HCT116 (cell line): ENCODE results near the gene HLA-DPB1. TPM values are rescaled to one million over a fixed set of nuclear protein-coding genes. Genes with fewer than 3 reads are reported as not detected.
A peak's percentile ranks its signal among the peaks of the same experiment; 100 is the strongest.

ENCODE experiments used
- ATAC-seq: fragments of 200-7000 bp; cut with Tn5 transposase; 2 replicates; pipeline ENCODE4 v1.9.1; 2020; ENCODE audit warnings: mild to moderate bottlenecking, moderate library complexity
- BruUV-seq: library from RNA; stranded (reverse); fragments of 400-500 nt; replicated peaks from 2 replicates; lab custom pipeline; 2021; lab: Mats Ljungman, UMichigan
- CTCF ChIA-PET: fragments of 300-600 bp; sonication (Branson Sonifier 250); formaldehyde crosslinking; loops from one replicate; lab custom pipeline; 2021; ENCODE audit warnings: antibody characterized with exemption; lab: Charles Lee
- POLR2A ChIA-PET: fragments of 300-600, 350-600 bp; sonication (Branson Sonifier 250); formaldehyde crosslinking; loops from one replicate; lab custom pipeline; 2021; ENCODE audit warnings: antibody characterized with exemption; lab: Charles Lee
- RAD21 ChIA-PET, 2 experiments: fragments of 300-600 bp; sonication (Branson Sonifier 250); formaldehyde crosslinking; loops; one replicate each; lab custom pipeline; 2023; ENCODE audit warnings: low total read pairs in 2 of 2; ENCODE audit not compliant: uncharacterized antibody in 2 of 2, unreplicated experiment in 2 of 2, low non-redundant PET in 1 of 2; lab: Charles Lee
- DNase-seq: peaks from one replicate; pipeline ENCODE4 v3.0.0-alpha.2; 2010; ENCODE audit warnings: low read depth, low spot score
- H2AFZ ChIP-seq: fragments of 200-600 bp; shearing (Covaris generic), sonication (generic); 2 replicates; pipeline ENCODE4 v1.6.1; 2017; ENCODE audit warnings: low read depth, mixed run types, mixed read lengths, antibody characterized with exemption, low read length; ENCODE audit not compliant: poor library complexity, severe bottlenecking
- H3K27ac ChIP-seq: 2 replicates; pipeline ENCODE4 v1.5.1; 2012; ENCODE audit warnings: low read depth, low read length
- H3K27me3 ChIP-seq: fragments of 200-600 bp; sonication (generic); 2 replicates; pipeline ENCODE4 v1.6.1; 2016; ENCODE audit warnings: mixed run types, low read length, mixed read lengths; ENCODE audit not compliant: insufficient read depth
- H3K36me3 ChIP-seq, 2 experiments: fragments of 200-500 bp in 1 of 2; fragments of 200-600 bp in 1 of 2; sonication (Bioruptor generic) in 1 of 2; sonication (generic) in 1 of 2; 2 replicates each; pipeline versions ENCODE4 v1.5.1 to v1.6.1; 2014 to 2016; ENCODE audit warnings: low read length in 2 of 2, inconsistent platforms in 1 of 2, mixed read lengths in 1 of 2, mixed run types in 1 of 2; ENCODE audit not compliant: insufficient read depth in 2 of 2, control insufficient read depth in 1 of 2
- H3K4me1 ChIP-seq, 2 experiments: fragments of 200-600 bp in 1 of 2; sonication (generic) in 1 of 2; 2 replicates each; pipeline versions ENCODE4 v1.5.1 to v1.6.1; 2012 to 2017; ENCODE audit warnings: low read length in 2 of 2, inconsistent platforms in 1 of 2, mild to moderate bottlenecking in 1 of 2, mixed read lengths in 1 of 2, mixed run types in 1 of 2, moderate library complexity in 1 of 2; ENCODE audit not compliant: insufficient read depth in 2 of 2, control insufficient read depth in 1 of 2
- H3K4me2 ChIP-seq: fragments of 200-600 bp; sonication (generic); 2 replicates; pipeline ENCODE4 v1.6.1; 2017; ENCODE audit warnings: mixed run types, low read length, mixed read lengths
- H3K4me3 ChIP-seq, 2 experiments: fragments of 200-600 bp in 1 of 2; sonication (generic) in 1 of 2; replicated peaks in 1 of 2; 2 replicates each; pipeline ENCODE4 v1.5.1; 2011 to 2016; ENCODE audit warnings: low read length in 2 of 2, control low read depth in 1 of 2, low read depth in 1 of 2, mild to moderate bottlenecking in 1 of 2, mixed read lengths in 1 of 2, mixed run types in 1 of 2
- H3K79me2 ChIP-seq: fragments of 200-600 bp; sonication (generic); 2 replicates; pipeline ENCODE4 v1.6.1; 2017; ENCODE audit warnings: mild to moderate bottlenecking, mixed run types, low read length, moderate library complexity, mixed read lengths; ENCODE audit not compliant: insufficient read depth
- H3K9ac ChIP-seq: fragments of 200-600 bp; sonication (generic); 2 replicates; pipeline ENCODE4 v1.6.1; 2016; ENCODE audit warnings: low read length, mixed read lengths
- H3K9me2 ChIP-seq: fragments of 200-600 bp; sonication (generic), shearing (Covaris generic); 2 replicates; pipeline ENCODE4 v1.6.1; 2017; ENCODE audit warnings: mixed run types, mild to moderate bottlenecking, moderate library complexity; ENCODE audit not compliant: insufficient read depth
- H3K9me3 ChIP-seq, 2 experiments: fragments of 200-500 bp in 1 of 2; fragments of 200-600 bp in 1 of 2; sonication (Bioruptor generic) in 1 of 2; sonication (generic) in 1 of 2; 2 replicates each; pipeline ENCODE4 v1.6.1; 2014 to 2017; ENCODE audit warnings: low read length in 2 of 2, mixed read lengths in 2 of 2, inconsistent platforms in 1 of 2, low read depth in 1 of 2, mild to moderate bottlenecking in 1 of 2, mixed run types in 1 of 2, moderate library complexity in 1 of 2; ENCODE audit not compliant: control insufficient read depth in 1 of 2, insufficient read depth in 1 of 2
- H4K20me1 ChIP-seq: fragments of 200-600 bp; sonication (generic), shearing (Covaris generic); 2 replicates; pipeline ENCODE4 v1.6.1; 2017; ENCODE audit warnings: mixed run types, mild to moderate bottlenecking, moderate library complexity; ENCODE audit not compliant: insufficient read depth
- CBX3 ChIP-seq: IDR thresholded peaks from 2 replicates; pipeline ENCODE4 v1.6.1; 2012; ENCODE audit warnings: low read depth
- EGR1 ChIP-seq: IDR thresholded peaks from 2 replicates; pipeline ENCODE4 v1.6.1; 2012; ENCODE audit warnings: low read depth
- ELF1 ChIP-seq: IDR thresholded peaks from 2 replicates; pipeline ENCODE4 v1.6.1; 2012; ENCODE audit warnings: low read depth, borderline replicate concordance
- EZH2 ChIP-seq: fragments of 200-600 bp; sonication (generic); IDR thresholded peaks from 2 replicates; pipeline ENCODE4 v1.6.1; 2017; ENCODE audit warnings: antibody characterized with exemption, mixed run types
- JUND ChIP-seq: IDR thresholded peaks from 2 replicates; pipeline ENCODE4 v1.6.1; 2012
- POLR2A ChIP-seq: IDR thresholded peaks from 2 replicates; pipeline ENCODE4 v1.7.0; 2011; ENCODE audit warnings: borderline replicate concordance; ENCODE audit not compliant: insufficient read depth, insufficient read length; ENCODE audit errors: extremely low read depth
- RAD21 ChIP-seq: IDR thresholded peaks from 2 replicates; pipeline ENCODE4 v1.6.1; 2012; ENCODE audit warnings: low read depth, mild to moderate bottlenecking
- SIN3A ChIP-seq: IDR thresholded peaks from 2 replicates; pipeline ENCODE4 v1.6.1; 2012; ENCODE audit warnings: low read depth
- SRF ChIP-seq: IDR thresholded peaks from 2 replicates; pipeline ENCODE4 v1.6.1; 2012; ENCODE audit warnings: low read depth
- TCF7L2 ChIP-seq: IDR thresholded peaks from 2 replicates; pipeline ENCODE4 v1.7.0; 2011; ENCODE audit warnings: borderline replicate concordance, inconsistent platforms; ENCODE audit not compliant: insufficient read depth, insufficient read length; ENCODE audit errors: extremely low read depth
- intact Hi-C: fragments of 100-400 bp; cut with micrococcal nuclease; formaldehyde crosslinking; loops from 2 replicates; pipeline ENCODE4 v1.10.0; 2022
- total RNA-seq: library from RNA; stranded (reverse); gene quantifications from one replicate; pipeline ENCODE4 v1.2.1, GENCODE V29; 2021; ENCODE audit not compliant: unreplicated experiment
- TF ChIP-seq, protein P1 (sequence below): IDR thresholded peaks from 2 replicates; pipeline ENCODE4 v1.6.1; 2012; ENCODE audit warnings: low read depth
- TF ChIP-seq, protein P2 (sequence below): IDR thresholded peaks from 2 replicates; pipeline ENCODE4 v1.6.1; 2012
- TF ChIP-seq, protein P3 (sequence below): IDR thresholded peaks from 2 replicates; pipeline ENCODE4 v1.6.1; 2011; ENCODE audit warnings: mild to moderate bottlenecking, low read length, moderate library complexity; ENCODE audit not compliant: insufficient replicate concordance; ENCODE audit errors: extremely low read depth

Gene HLA-DPB1
- total RNA-seq, 1 experiment from 2014 or later = 1.5 TPM

DNA sequence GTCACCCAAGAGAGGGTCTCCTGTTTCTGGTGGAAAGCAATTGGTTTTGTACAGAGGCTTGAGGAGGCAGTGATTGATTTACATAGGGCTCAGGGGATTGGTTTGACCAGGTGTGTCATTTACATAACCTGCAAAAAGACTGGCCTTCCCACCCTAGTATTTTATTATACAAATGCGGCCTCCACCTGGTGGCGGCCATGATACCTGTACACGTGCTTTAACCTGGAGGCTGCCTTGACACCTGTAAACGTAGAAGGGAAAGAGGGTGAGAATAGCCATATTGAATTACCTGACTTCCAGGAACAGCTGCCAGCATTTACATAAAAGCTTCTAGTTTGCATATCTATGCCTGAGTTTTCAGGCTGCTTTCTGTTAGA is 48.7 kb downstream of the HLA-DPB1 start:
- Histone ChIP-seq H2AFZ (peak overlapping the region; percentile 56), H3K9me2 (no peaks in the 10 kb centered on the region), H3K4me2 (no peak overlapping the region), H3K27me3 (no peaks in the 10 kb centered on the region), H3K79me2 (no peaks in the 10 kb centered on the region), H3K4me1 (peaks cover 0 to 8% of the 10 kb centered on the region in 2 experiments; a peak in 1 of 4 replicates), H3K36me3 (no peaks in the 10 kb centered on the region), H4K20me1 (no peaks in the 10 kb centered on the region), H3K27ac (no peak overlapping the region), H3K9ac (no peak overlapping the region), H3K4me3 (no peak overlapping the region), H3K9me3 (no peaks in the 10 kb centered on the region)
- ChIA-PET POLR2A (no interaction called here), RAD21 (interaction anchor here (0.5 to 1.5 kb wide), 3 partner anchors 124 to 1851 kb away, joined by 3 to 4 read pairs (median 4); no protein-coding TSS in a partner anchor), CTCF (interaction anchor here (0.7 to 3.9 kb wide), 5 partner anchors 23 to 123 kb away, joined by 3 to 49 read pairs (median 3); no protein-coding TSS in a partner anchor)
- no peak for TF ChIP-seq JUND
- TF ChIP-seq POLR2A = no peak
- TF ChIP-seq, protein P1, sequence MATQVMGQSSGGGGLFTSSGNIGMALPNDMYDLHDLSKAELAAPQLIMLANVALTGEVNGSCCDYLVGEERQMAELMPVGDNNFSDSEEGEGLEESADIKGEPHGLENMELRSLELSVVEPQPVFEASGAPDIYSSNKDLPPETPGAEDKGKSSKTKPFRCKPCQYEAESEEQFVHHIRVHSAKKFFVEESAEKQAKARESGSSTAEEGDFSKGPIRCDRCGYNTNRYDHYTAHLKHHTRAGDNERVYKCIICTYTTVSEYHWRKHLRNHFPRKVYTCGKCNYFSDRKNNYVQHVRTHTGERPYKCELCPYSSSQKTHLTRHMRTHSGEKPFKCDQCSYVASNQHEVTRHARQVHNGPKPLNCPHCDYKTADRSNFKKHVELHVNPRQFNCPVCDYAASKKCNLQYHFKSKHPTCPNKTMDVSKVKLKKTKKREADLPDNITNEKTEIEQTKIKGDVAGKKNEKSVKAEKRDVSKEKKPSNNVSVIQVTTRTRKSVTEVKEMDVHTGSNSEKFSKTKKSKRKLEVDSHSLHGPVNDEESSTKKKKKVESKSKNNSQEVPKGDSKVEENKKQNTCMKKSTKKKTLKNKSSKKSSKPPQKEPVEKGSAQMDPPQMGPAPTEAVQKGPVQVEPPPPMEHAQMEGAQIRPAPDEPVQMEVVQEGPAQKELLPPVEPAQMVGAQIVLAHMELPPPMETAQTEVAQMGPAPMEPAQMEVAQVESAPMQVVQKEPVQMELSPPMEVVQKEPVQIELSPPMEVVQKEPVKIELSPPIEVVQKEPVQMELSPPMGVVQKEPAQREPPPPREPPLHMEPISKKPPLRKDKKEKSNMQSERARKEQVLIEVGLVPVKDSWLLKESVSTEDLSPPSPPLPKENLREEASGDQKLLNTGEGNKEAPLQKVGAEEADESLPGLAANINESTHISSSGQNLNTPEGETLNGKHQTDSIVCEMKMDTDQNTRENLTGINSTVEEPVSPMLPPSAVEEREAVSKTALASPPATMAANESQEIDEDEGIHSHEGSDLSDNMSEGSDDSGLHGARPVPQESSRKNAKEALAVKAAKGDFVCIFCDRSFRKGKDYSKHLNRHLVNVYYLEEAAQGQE = no peak
- no peak; the same call in 1 of the 2 replicates for ATAC-seq
- BruUV-seq = no TSS peak
- DNase-seq = no peak
- intact Hi-C loops = no loop called here

DNA sequence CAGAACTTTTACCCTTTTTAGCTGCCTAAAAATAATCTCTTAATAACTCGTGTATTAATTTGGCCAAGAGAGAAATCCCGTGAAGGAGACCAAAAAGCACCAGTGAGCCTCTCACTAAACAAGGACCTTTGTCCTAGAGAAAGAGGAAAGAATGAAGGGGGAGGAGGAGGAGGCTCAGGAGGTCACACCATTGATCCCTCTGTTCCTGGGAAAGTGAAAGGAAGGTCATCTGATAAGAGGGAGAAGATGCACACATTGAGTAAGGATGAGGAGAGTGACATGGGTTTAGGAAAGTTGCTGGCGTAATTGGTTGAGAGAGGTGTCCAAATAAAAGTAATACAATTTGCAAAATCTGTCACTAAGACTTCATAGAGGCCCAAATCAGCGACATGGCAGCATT is 49.2 kb downstream of the HLA-DPB1 start:
- CTCF ChIA-PET = interaction anchor here (1.2 to 3.9 kb wide), 5 partner anchors 23 to 193 kb away, joined by 3 to 49 read pairs (median 5); partner anchors contain the start of gene ZBTB22
- DNase-seq (no peak), ATAC-seq (no peak)
- H4K20me1 ChIP-seq = no peaks in the 10 kb centered on the region
- no TSS peak for BruUV-seq
- RAD21 ChIA-PET = interaction anchor here (1.4 to 1.5 kb wide), 2 partner anchors 123 kb away, joined by 4 read pairs; no protein-coding TSS in a partner anchor
- intact Hi-C loops = no loop called here
- POLR2A ChIA-PET = no interaction called here
- H3K79me2 ChIP-seq = no peaks in the 10 kb centered on the region
- H3K4me1 ChIP-seq = peaks cover 0 to 8% of the 10 kb centered on the region in 2 experiments; a peak in 1 of 4 replicates
- no peaks in the 10 kb centered on the region for H3K27me3 ChIP-seq
- no peak overlapping the region for H3K27ac ChIP-seq
- H3K4me2 ChIP-seq = no peak overlapping the region
- H3K4me3 ChIP-seq = no peak overlapping the region
- peak overlapping the region; percentile 56 for H2AFZ ChIP-seq
- H3K9me2 ChIP-seq = no peaks in the 10 kb centered on the region
- no peaks in the 10 kb centered on the region for H3K9me3 ChIP-seq
- no peaks in the 10 kb centered on the region for H3K36me3 ChIP-seq
- no peak overlapping the region for H3K9ac ChIP-seq
- TF ChIP-seq RAD21 = no peak
- no peak for TF ChIP-seq SIN3A
- TF ChIP-seq ELF1 = no peak
- TF ChIP-seq POLR2A = no peak
- TF ChIP-seq TCF7L2 = no peak
- TF ChIP-seq, protein P2, sequence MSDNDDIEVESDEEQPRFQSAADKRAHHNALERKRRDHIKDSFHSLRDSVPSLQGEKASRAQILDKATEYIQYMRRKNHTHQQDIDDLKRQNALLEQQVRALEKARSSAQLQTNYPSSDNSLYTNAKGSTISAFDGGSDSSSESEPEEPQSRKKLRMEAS = no peak
- TF ChIP-seq CBX3 = no peak
- TF ChIP-seq, protein P3, sequence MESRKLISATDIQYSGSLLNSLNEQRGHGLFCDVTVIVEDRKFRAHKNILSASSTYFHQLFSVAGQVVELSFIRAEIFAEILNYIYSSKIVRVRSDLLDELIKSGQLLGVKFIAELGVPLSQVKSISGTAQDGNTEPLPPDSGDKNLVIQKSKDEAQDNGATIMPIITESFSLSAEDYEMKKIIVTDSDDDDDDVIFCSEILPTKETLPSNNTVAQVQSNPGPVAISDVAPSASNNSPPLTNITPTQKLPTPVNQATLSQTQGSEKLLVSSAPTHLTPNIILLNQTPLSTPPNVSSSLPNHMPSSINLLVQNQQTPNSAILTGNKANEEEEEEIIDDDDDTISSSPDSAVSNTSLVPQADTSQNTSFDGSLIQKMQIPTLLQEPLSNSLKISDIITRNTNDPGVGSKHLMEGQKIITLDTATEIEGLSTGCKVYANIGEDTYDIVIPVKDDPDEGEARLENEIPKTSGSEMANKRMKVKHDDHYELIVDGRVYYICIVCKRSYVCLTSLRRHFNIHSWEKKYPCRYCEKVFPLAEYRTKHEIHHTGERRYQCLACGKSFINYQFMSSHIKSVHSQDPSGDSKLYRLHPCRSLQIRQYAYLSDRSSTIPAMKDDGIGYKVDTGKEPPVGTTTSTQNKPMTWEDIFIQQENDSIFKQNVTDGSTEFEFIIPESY = no peak
- TF ChIP-seq EGR1 = no peak
- no peak for TF ChIP-seq EZH2
- TF ChIP-seq SRF = no peak
- no peak for TF ChIP-seq JUND
